ENCODE results near the gene MRPS34.

MRPS34 gene

GRCh38 chr16:1758923-1759322 is 14.0 kb downstream of the MRPS34 start:
- DNase-seq (ENCODE audit: insufficient read length, low spot score): no peak
- no peak for FAIRE-seq
- TF ChIP-seq PAX5 (IDR thresholded peaks at IDR 0.05; ENCODE audit: insufficient read depth, low read length, severe bottlenecking) (no peak), POLR2A (IDR thresholded peaks at IDR 0.05; ENCODE audit: low read depth, low read length) (no peak), POU2F2 (IDR thresholded peaks at IDR 0.05; ENCODE audit: low read depth, low read length) (no peak), POLR2AphosphoS5 (IDR thresholded peaks at IDR 0.05; ENCODE audit: low read depth, low read length) (no peak), SPI1 (IDR thresholded peaks at IDR 0.05; ENCODE audit: low read depth, low read length) (no peak)

DNA sequence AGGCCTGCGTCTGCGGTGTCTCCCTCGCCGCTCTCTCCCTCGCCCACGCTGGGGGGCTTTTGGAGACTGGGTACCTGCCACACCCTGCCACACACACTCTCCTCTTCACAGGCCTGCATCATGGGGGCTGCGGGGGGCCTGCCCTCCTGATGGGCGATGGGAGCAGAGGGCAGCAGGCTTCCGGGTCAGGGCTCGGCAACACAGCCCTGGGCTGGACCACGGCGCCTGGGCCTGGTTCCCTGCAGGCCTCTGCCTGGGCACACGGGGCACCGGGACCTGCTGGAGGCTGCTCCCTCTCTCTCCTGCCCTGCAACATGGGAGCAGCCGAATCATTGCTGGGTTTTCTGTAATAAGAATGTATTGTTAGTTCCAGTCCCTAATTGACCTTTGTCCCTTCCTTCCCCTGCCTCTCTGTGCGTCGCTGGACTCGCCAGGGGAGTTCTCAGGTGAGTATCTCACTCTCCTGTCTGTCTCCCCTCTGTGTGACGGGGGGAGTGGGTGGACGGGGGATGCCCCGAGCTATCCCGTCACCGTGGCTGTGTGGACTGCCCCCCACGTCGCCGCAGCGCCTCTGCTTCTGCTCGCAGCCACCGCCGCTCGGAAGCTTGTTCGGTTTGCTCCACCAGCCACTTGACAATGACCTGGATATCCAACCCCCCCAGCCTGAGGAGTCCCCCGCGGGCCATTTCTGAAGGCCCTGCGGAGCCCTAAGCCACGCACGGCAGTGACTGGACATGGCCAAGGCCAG is 15.0 kb downstream of the MRPS34 start:
- FAIRE-seq (no peak), DNase-seq (ENCODE audit: insufficient read length, low spot score) (no peak)
- TF ChIP-seq POLR2AphosphoS5 (IDR thresholded peaks at IDR 0.05; ENCODE audit: low read depth, low read length) (no peak), POU2F2 (IDR thresholded peaks at IDR 0.05; ENCODE audit: low read depth, low read length) (no peak), PAX5 (IDR thresholded peaks at IDR 0.05; ENCODE audit: insufficient read depth, low read length, severe bottlenecking) (no peak), SPI1 (IDR thresholded peaks at IDR 0.05; ENCODE audit: low read depth, low read length) (no peak), POLR2A (IDR thresholded peaks at IDR 0.05; ENCODE audit: low read depth, low read length) (no peak), TAF1 (IDR thresholded peaks at IDR 0.05; ENCODE audit: low read depth, low read length) (no peak)

DNA sequence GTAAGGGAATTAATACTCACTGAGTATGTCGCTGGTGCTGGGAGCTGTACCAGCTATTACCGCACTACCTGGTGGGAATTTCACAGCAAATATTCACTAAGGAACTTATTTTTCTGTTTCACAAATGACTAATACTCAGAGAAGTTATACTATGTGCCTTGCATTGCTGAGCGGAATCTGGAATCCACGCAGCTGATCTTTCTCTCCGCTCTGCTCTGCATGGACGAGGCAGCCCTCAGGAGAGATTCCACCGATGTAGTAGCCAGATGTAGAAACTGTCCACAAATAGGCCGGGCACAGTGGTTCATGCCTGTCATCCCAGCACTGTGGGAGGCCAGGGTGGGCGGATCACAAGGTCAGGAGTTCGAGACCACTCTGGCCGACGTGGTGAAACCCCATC is 18.7 kb downstream of the MRPS34 start:
- DNase-seq (ENCODE audit: insufficient read length, low spot score) (no peak), FAIRE-seq (no peak)
- TF ChIP-seq TAF1 (IDR thresholded peaks at IDR 0.05; ENCODE audit: low read depth, low read length): no peak
- TF ChIP-seq SPI1 (IDR thresholded peaks at IDR 0.05; ENCODE audit: low read depth, low read length): no peak
- no peak for TF ChIP-seq POU2F2 (IDR thresholded peaks at IDR 0.05; ENCODE audit: low read depth, low read length)
- no peak for TF ChIP-seq POLR2A (IDR thresholded peaks at IDR 0.05; ENCODE audit: low read depth, low read length)
- TF ChIP-seq PAX5 (IDR thresholded peaks at IDR 0.05; ENCODE audit: insufficient read depth, low read length, severe bottlenecking): no peak
- no peak for TF ChIP-seq POLR2AphosphoS5 (IDR thresholded peaks at IDR 0.05; ENCODE audit: low read depth, low read length)

- TF ChIP-seq POU2F2 (IDR thresholded peaks at IDR 0.05; ENCODE audit: low read depth, low read length) (no peak), POLR2AphosphoS5 (IDR thresholded peaks at IDR 0.05; ENCODE audit: low read depth, low read length) (no peak), PAX5 (IDR thresholded peaks at IDR 0.05; ENCODE audit: insufficient read depth, low read length, severe bottlenecking) (no peak), SPI1 (IDR thresholded peaks at IDR 0.05; ENCODE audit: low read depth, low read length) (no peak), POLR2A (IDR thresholded peaks at IDR 0.05; ENCODE audit: low read depth, low read length) (no peak), TAF1 (IDR thresholded peaks at IDR 0.05; ENCODE audit: low read depth, low read length) (no peak)
- FAIRE-seq: no peak
Observed at GRCh38 chr16:1752853-1753252, 20.1 kb downstream of the MRPS34 start.

GRCh38 chr16:1751946-1752345 is 21.0 kb downstream of the MRPS34 start:
- DNase-seq (ENCODE audit: insufficient read length, low spot score): no peak
- no peak for FAIRE-seq
- no peak for TF ChIP-seq POLR2A (IDR thresholded peaks at IDR 0.05; ENCODE audit: low read depth, low read length)
- no peak for TF ChIP-seq PAX5 (IDR thresholded peaks at IDR 0.05; ENCODE audit: insufficient read depth, low read length, severe bottlenecking)
- TF ChIP-seq POU2F2 (IDR thresholded peaks at IDR 0.05; ENCODE audit: low read depth, low read length): no peak
- no peak for TF ChIP-seq POLR2AphosphoS5 (IDR thresholded peaks at IDR 0.05; ENCODE audit: low read depth, low read length)
- no peak for TF ChIP-seq SPI1 (IDR thresholded peaks at IDR 0.05; ENCODE audit: low read depth, low read length)
- TF ChIP-seq TAF1 (IDR thresholded peaks at IDR 0.05; ENCODE audit: low read depth, low read length): no peak

More at GRCh38 chr16:1752853-1753252, 20.1 kb downstream of the MRPS34 start:
- no peak for DNase-seq (ENCODE audit: insufficient read length, low spot score)

GRCh38 chr16:1749152-1750117 is 23.5 kb downstream of the MRPS34 start:
- TF ChIP-seq SPI1 (IDR thresholded peaks at IDR 0.05; ENCODE audit: low read depth, low read length): no peak
- no peak for TF ChIP-seq POLR2AphosphoS5 (IDR thresholded peaks at IDR 0.05; ENCODE audit: low read depth, low read length)
- no peak for TF ChIP-seq TAF1 (IDR thresholded peaks at IDR 0.05; ENCODE audit: low read depth, low read length)
- peak; percentile 43 for FAIRE-seq
- DNase-seq (ENCODE audit: insufficient read length, low spot score): no peak

DNA sequence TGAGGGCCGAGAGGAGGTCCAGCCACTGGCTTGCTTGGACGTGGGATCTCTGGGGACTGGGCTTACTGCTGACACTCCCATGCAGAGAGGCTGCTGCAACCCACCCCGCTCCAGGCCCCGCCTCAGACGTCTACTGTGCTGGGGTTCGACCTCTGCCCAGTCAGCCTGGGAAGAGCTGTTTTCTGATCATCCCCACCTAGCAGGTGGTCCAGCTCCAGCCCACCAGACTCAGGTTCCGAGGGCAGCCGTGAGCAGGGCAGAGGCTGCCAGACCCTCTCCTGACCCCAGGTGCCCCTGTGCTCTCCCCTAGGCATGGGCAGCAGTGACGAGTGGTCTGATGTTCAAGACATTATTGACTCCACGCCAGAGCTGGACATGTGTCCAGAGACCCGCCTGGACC is 25.0 kb downstream of the MRPS34 start:
- TF ChIP-seq PAX5 (IDR thresholded peaks at IDR 0.05; ENCODE audit: insufficient read depth, low read length, severe bottlenecking) (no peak), POU2F2 (IDR thresholded peaks at IDR 0.05; ENCODE audit: low read depth, low read length) (no peak), TAF1 (IDR thresholded peaks at IDR 0.05; ENCODE audit: low read depth, low read length) (no peak), POLR2A (IDR thresholded peaks at IDR 0.05; ENCODE audit: low read depth, low read length) (no peak), SPI1 (IDR thresholded peaks at IDR 0.05; ENCODE audit: low read depth, low read length) (no peak), POLR2AphosphoS5 (IDR thresholded peaks at IDR 0.05; ENCODE audit: low read depth, low read length) (no peak)
- FAIRE-seq: no peak
- no peak for DNase-seq (ENCODE audit: insufficient read length, low spot score)

- FAIRE-seq: no peak
- no peak for DNase-seq (ENCODE audit: insufficient read length, low spot score)
- no peak for TF ChIP-seq SPI1 (IDR thresholded peaks at IDR 0.05; ENCODE audit: low read depth, low read length)
- no peak for TF ChIP-seq POLR2A (IDR thresholded peaks at IDR 0.05; ENCODE audit: low read depth, low read length)
- TF ChIP-seq TAF1 (IDR thresholded peaks at IDR 0.05; ENCODE audit: low read depth, low read length): no peak
- no peak for TF ChIP-seq PAX5 (IDR thresholded peaks at IDR 0.05; ENCODE audit: insufficient read depth, low read length, severe bottlenecking)
- TF ChIP-seq POLR2AphosphoS5 (IDR thresholded peaks at IDR 0.05; ENCODE audit: low read depth, low read length): no peak
- no peak for TF ChIP-seq POU2F2 (IDR thresholded peaks at IDR 0.05; ENCODE audit: low read depth, low read length)
Observed at GRCh38 chr16:1746693-1747195, 26.2 kb downstream of the MRPS34 start.

Data from GM12891 (cell line).